Measurements from ENCODE around the gene STK32C. TPM values are rescaled to one million over a fixed set of nuclear protein-coding genes. Genes with fewer than 3 reads are reported as not detected.
"Not testable (repeated sequence)": the region's sequence is repeated elsewhere in the genome, so short reads cannot be mapped to it uniquely, and the experiment has no call there.

Gene STK32C
- total RNA-seq, 1 donor from 2014 or later = 15.7 TPM

DNA sequence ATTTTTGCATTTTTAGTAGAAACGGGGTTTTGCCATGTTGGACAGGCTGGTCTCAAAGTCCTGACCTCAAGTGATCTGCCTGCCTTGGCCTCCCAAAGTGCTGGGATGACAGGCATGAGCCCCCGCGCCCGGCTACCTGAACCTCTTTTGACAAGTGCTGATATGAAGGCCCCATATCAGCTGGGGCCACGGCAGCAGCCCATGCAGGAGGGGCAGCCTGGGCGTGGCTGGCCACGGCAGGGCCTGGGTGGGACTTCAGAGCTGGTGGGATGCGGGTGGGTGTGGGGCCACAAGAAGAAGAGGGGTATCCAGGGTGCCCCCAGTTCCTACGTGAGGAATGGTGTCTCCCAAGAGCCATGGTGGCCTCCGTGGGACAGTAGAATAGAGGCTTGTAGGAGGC, 31.1 kb upstream of the STK32C start:
- no peak overlapping the region for H3K4me3 Mint-ChIP-seq (ENCODE audit: unreplicated experiment)
- H3K27me3 Mint-ChIP-seq (ENCODE audit: unreplicated experiment) = no peaks in the 10 kb centered on the region
- DNase-seq (ENCODE audit: extremely low spot score, unreplicated experiment) = no peak
- H3K36me3 Mint-ChIP-seq (ENCODE audit: unreplicated experiment) = peaks cover 23% of the 10 kb centered on the region
- H3K9me3 Mint-ChIP-seq (ENCODE audit: unreplicated experiment) = no peaks in the 10 kb centered on the region
- TF ChIP-seq, protein P1, sequence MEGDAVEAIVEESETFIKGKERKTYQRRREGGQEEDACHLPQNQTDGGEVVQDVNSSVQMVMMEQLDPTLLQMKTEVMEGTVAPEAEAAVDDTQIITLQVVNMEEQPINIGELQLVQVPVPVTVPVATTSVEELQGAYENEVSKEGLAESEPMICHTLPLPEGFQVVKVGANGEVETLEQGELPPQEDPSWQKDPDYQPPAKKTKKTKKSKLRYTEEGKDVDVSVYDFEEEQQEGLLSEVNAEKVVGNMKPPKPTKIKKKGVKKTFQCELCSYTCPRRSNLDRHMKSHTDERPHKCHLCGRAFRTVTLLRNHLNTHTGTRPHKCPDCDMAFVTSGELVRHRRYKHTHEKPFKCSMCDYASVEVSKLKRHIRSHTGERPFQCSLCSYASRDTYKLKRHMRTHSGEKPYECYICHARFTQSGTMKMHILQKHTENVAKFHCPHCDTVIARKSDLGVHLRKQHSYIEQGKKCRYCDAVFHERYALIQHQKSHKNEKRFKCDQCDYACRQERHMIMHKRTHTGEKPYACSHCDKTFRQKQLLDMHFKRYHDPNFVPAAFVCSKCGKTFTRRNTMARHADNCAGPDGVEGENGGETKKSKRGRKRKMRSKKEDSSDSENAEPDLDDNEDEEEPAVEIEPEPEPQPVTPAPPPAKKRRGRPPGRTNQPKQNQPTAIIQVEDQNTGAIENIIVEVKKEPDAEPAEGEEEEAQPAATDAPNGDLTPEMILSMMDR (IDR thresholded peaks at IDR 0.05) = no peak
- H3K27ac Mint-ChIP-seq (ENCODE audit: unreplicated experiment) = no peak overlapping the region
- peaks cover 12% of the 10 kb centered on the region for H3K4me1 Mint-ChIP-seq (ENCODE audit: unreplicated experiment)

DNA sequence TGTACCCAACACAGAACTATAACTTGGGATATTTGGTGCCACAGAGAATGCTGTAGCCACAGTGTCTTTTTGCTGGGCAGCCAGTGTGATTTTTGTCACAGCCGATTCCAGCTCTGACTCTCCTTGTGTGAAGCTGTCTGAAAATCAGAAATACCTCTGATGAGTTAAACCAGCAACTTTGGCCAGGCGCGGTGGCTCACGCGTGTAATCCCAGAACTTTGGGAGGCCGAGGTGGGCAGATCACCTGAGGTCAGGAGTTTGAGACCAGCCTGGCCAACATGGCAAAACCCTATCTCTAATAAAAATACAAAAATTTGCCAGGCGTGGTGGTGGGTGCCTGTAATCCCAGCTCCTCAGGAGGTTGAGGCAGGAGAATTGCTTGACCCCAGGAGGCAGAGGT, 30.1 kb upstream of the STK32C start:
- H3K4me3 Mint-ChIP-seq (ENCODE audit: unreplicated experiment) = peak overlapping the region; percentile 77
- H3K27me3 Mint-ChIP-seq (ENCODE audit: unreplicated experiment); DNase-seq (ENCODE audit: extremely low spot score, unreplicated experiment); H3K9me3 Mint-ChIP-seq (ENCODE audit: unreplicated experiment): not testable (repeated sequence)
- peaks cover 18% of the 10 kb centered on the region for H3K4me1 Mint-ChIP-seq (ENCODE audit: unreplicated experiment)
- H3K36me3 Mint-ChIP-seq (ENCODE audit: unreplicated experiment) = peaks cover 23% of the 10 kb centered on the region
- H3K27ac Mint-ChIP-seq (ENCODE audit: unreplicated experiment) = peak overlapping the region; percentile 93

DNA sequence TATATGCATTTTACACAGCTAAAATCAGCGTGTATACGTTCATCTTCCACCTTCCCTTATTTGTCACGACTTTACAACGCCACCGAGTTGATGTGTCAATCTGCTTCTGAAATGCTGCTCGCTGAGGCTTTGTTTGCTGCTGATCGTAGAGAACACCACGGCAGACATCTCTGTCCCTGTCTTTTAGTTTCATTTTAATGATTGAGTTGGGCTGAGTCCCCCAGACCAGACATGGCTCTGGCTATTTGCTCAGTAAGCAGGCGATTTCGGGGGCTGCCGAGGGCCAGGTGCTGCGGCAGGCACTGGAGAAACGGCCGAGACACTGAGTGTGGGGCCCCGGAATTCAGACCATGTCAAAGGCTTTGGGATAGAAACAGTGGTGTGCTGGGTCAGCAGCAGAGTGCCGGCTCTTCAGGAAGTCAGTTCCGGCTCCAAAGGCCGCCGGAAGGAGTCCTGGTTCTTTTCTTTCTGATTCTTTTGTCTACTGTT, 29.2 kb upstream of the STK32C start:
- Mint-ChIP-seq H3K4me3 (ENCODE audit: unreplicated experiment) (peak overlapping the region; percentile 77), H3K4me1 (ENCODE audit: unreplicated experiment) (peaks cover 21% of the 10 kb centered on the region), H3K27ac (ENCODE audit: unreplicated experiment) (peak overlapping the region; percentile 93), H3K27me3 (ENCODE audit: unreplicated experiment) (no peaks in the 10 kb centered on the region), H3K36me3 (ENCODE audit: unreplicated experiment) (peaks cover 15% of the 10 kb centered on the region), H3K9me3 (ENCODE audit: unreplicated experiment) (no peaks in the 10 kb centered on the region)
- no peak for DNase-seq (ENCODE audit: extremely low spot score, unreplicated experiment)
- TF ChIP-seq, protein P1 (IDR thresholded peaks at IDR 0.05) = no peak

DNA sequence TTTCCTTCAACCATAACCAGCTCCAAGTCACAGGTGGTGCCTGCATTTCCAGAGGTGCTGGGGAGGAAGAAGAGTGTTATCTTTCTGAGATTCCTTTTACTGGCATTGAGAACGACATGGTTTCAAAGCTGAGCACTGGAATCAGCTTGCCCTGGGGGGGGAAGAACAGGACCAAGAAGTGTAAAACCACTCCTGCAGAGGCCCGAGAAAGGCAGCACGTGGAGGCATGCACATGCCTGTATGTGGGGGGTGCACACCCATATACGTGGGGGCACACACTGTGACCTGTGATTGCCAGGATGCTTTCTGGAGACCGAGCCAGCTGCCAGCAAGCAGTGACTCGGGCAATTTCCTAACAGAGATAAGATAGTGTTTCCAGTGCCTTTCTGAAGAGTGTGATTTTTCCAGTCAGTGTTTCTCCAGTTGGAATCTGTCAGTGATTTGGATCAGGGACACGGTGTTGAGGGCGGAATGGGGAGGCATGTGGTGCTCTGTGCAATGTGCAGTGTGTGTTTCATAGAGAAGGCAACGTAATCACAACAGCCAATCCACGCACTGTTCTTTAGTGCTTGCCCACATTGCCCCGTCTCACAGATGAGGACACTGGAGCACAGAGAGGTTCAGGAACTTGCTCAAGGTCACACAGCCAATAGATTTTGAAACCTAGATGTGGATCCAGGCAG, 28.5 kb upstream of the STK32C start:
- Mint-ChIP-seq H3K27ac (ENCODE audit: unreplicated experiment) (peak overlapping the region; percentile 93), H3K4me3 (ENCODE audit: unreplicated experiment) (no peak overlapping the region), H3K4me1 (ENCODE audit: unreplicated experiment) (peaks cover 24% of the 10 kb centered on the region), H3K27me3 (ENCODE audit: unreplicated experiment) (no peaks in the 10 kb centered on the region), H3K36me3 (ENCODE audit: unreplicated experiment) (peaks cover 9% of the 10 kb centered on the region), H3K9me3 (ENCODE audit: unreplicated experiment) (no peaks in the 10 kb centered on the region)
- TF ChIP-seq, protein P1 (IDR thresholded peaks at IDR 0.05) = no peak
- no peak for DNase-seq (ENCODE audit: extremely low spot score, unreplicated experiment)

DNA sequence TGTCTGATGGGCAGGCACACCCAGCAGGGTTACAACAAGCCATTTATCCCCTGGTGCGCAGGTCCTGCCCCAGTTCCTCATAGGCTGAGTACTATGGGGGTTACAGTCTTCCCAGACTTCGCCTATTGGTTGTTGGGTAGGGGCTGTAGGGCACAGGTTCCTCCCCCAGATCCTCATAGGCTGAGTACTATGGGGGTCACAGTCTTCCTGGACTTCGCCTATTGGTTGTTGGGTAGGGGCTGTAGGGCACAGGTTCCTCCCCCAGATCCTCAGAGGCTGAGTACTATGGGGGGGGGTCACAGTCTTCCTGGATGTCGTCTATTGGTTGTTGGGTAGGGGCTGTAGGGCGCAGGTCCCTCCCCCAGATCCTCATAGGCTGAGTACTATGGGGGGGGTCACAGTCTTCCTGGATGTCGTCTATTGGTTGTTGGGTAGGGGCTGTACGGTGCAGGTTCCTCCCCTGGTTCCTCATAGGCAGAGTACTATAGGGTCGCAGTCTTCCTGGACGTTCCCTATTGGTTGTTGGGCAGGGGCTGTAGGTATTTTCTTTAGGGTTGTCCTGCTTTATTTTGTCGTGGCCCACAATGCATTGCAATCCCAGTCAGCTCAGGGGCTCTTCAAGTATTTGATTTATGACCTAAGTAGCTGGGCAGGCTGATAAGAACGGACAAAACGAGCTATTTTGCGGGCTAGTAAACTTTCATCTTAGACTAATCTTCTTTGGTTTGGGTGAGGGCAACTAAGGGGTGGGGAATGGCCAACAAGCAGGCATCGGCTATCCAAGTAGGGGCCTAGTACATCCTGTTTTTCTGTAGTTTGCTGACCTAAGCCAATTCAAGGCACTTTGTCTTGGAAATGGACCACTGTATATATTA, 27.7 kb upstream of the STK32C start:
- DNase-seq (ENCODE audit: extremely low spot score, unreplicated experiment) = no peak
- Mint-ChIP-seq H3K4me3 (ENCODE audit: unreplicated experiment) (no peak overlapping the region), H3K27me3 (ENCODE audit: unreplicated experiment) (no peaks in the 10 kb centered on the region), H3K9me3 (ENCODE audit: unreplicated experiment) (no peaks in the 10 kb centered on the region), H3K27ac (ENCODE audit: unreplicated experiment) (peak overlapping the region; percentile 93), H3K36me3 (ENCODE audit: unreplicated experiment) (peaks cover 9% of the 10 kb centered on the region), H3K4me1 (ENCODE audit: unreplicated experiment) (peaks cover 28% of the 10 kb centered on the region)
- TF ChIP-seq, protein P1 (IDR thresholded peaks at IDR 0.05) = no peak
